ENCODE results near the gene ZNF536.

DNA sequence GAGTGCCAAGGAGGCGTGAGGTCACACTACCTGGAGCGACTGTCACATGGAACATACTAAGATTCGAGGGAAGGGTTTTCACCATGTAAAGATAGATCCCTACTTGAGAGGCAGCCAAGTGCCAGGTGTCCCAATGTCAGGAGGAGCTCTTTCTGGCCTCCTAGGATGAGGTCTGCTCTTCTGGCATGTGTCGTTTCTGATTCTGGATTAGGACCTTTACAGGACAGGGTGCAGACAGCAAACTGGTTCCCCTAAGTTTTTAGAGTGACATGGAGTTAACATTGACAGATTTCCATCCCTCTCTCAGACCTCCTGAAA lies 75.3 kb downstream of the ZNF536 start:
- TF ChIP-seq CTCF (IDR thresholded peaks at IDR 0.05) (no peak), POLR2A (IDR thresholded peaks at IDR 0.05) (no peak)
